GM12878 (cell line): ENCODE results near the gene MEG3. TPM values are rescaled to one million over a fixed set of nuclear protein-coding genes. Genes with fewer than 3 reads are reported as not detected.

Source experiments
- ATAC-seq: fragments of 200-7000 bp; cut with Tn5 transposase; 3 replicates; pipeline ENCODE4 v1.9.1; 2020; ENCODE audit warnings: mild to moderate bottlenecking, moderate library complexity
- BruUV-seq: library from RNA; stranded (reverse); fragments of 400-500 nt; replicated peaks from 2 replicates; lab custom pipeline; 2021; lab: Mats Ljungman, UMichigan
- CTCF ChIA-PET: fragments of 300-600 bp; sonication (Branson Sonifier 250); formaldehyde crosslinking; extraction: SDS; loops from one replicate; lab custom pipeline; 2021; ENCODE audit warnings: inconsistent platforms; lab: Yijun Ruan, JAX
- POLR2A ChIA-PET: fragments of 350-600 bp; formaldehyde crosslinking; extraction: SDS; loops from one replicate; lab custom pipeline; 2021; ENCODE audit warnings: inconsistent platforms; lab: Charles Lee
- RAD21 ChIA-PET: fragments of 300-600 bp; sonication (Branson Sonifier 250); formaldehyde crosslinking; loops from one replicate; lab custom pipeline; 2023; ENCODE audit warnings: antibody characterized with exemption; ENCODE audit not compliant: unreplicated experiment; lab: Charles Lee
- SMC1A ChIA-PET: fragments of 300-600 bp; sonication (Branson Sonifier 250); formaldehyde crosslinking; loops from one replicate; lab custom pipeline; 2023; ENCODE audit not compliant: unreplicated experiment, uncharacterized antibody; lab: Charles Lee
- DNase-seq: peaks from one replicate; pipeline ENCODE4 v3.0.0-alpha.2; 2011; ENCODE audit warnings: low read depth, low spot score
- FAIRE-seq: peaks from 3 replicates; lab custom pipeline; 2011; peaks lifted over from hg19 to GRCh38; lab: Jason Lieb, UNC
- H2AFZ ChIP-seq: 2 replicates; pipeline ENCODE4 v1.6.0; 2011; ENCODE audit warnings: low read depth, low read length, control low read depth; ENCODE audit not compliant: control insufficient read depth
- H3K27ac ChIP-seq: 2 replicates; pipeline ENCODE4 v1.5.1; 2011; ENCODE audit warnings: control low read depth; ENCODE audit not compliant: control insufficient read depth, insufficient read depth
- H3K27me3 ChIP-seq, 2 experiments: replicated peaks in 1 of 2; 2 replicates each; pipeline versions ENCODE4 v1.6.0 to v1.6.1; 2011; ENCODE audit warnings: low read length in 1 of 2; ENCODE audit not compliant: control insufficient read depth in 2 of 2, insufficient read depth in 2 of 2
- H3K36me3 ChIP-seq, 2 experiments: 2 replicates each; pipeline ENCODE4 v1.5.1; 2011; ENCODE audit warnings: low read length in 1 of 2; ENCODE audit not compliant: control insufficient read depth in 2 of 2, insufficient read depth in 2 of 2
- H3K4me1 ChIP-seq: 2 replicates; pipeline ENCODE4 v1.6.1; 2011; ENCODE audit warnings: mild to moderate bottlenecking, low read length, moderate library complexity, mixed read lengths; ENCODE audit not compliant: control insufficient read depth, insufficient read depth
- H3K4me2 ChIP-seq: 2 replicates; pipeline ENCODE4 v1.6.0; 2011; ENCODE audit warnings: control low read depth; ENCODE audit not compliant: control insufficient read depth, insufficient read depth
- H3K4me3 ChIP-seq: fragments of 200-600 bp; sonication (generic); 2 replicates; pipeline ENCODE4 v1.5.1; 2016
- H3K79me2 ChIP-seq: 2 replicates; pipeline ENCODE4 v1.6.0; 2011; ENCODE audit warnings: low read length; ENCODE audit not compliant: control insufficient read depth, insufficient read depth
- H3K9ac ChIP-seq: 2 replicates; pipeline ENCODE4 v1.8.0; 2011; ENCODE audit warnings: low read length, control low read depth, mixed read lengths; ENCODE audit not compliant: control insufficient read depth, insufficient read depth
- H3K9me3 ChIP-seq: replicated peaks from 3 replicates; pipeline ENCODE4 v1.5.1; 2011; ENCODE audit warnings: mild to moderate bottlenecking, low read length; ENCODE audit not compliant: control insufficient read depth, insufficient read depth
- H4K20me1 ChIP-seq: 2 replicates; pipeline ENCODE4 v1.6.0; 2011; ENCODE audit not compliant: control insufficient read depth, insufficient read depth
- EGR1 ChIP-seq, 2 experiments: IDR thresholded peaks; 1 replicate in 1 of 2; 2 replicates in 1 of 2; pipeline ENCODE4 v1.6.1; 2011 to 2012; ENCODE audit warnings: low read depth in 2 of 2, low read length in 2 of 2, borderline replicate concordance in 1 of 2, mild to moderate bottlenecking in 1 of 2, moderate library complexity in 1 of 2
- KLF5 ChIP-seq: fragments of 450-650 bp; IDR thresholded peaks from 2 replicates; pipeline ENCODE4 v1.6.1; 2014; ENCODE audit warnings: mild to moderate bottlenecking; ENCODE audit not compliant: partially characterized antibody
- LARP7 ChIP-seq: fragments of 450-650 bp; IDR thresholded peaks from 2 replicates; pipeline ENCODE4 v1.6.1; 2017; ENCODE audit warnings: mild to moderate bottlenecking
- NBN ChIP-seq: fragments of 450-650 bp; IDR thresholded peaks from 2 replicates; pipeline ENCODE4 v1.6.1; 2016
- PAX5 ChIP-seq: IDR thresholded peaks from 2 replicates; pipeline ENCODE4 v1.6.1; 2011; ENCODE audit warnings: low read depth, low read length, borderline replicate concordance
- POLR2A ChIP-seq: IDR thresholded peaks from 2 replicates; pipeline ENCODE4 v1.6.1; 2011; ENCODE audit warnings: low read depth, mild to moderate bottlenecking, low read length
- RAD51 ChIP-seq: fragments of 450-650 bp; IDR thresholded peaks from 2 replicates; pipeline ENCODE4 v1.6.1; 2016; ENCODE audit warnings: moderate library complexity, mild to moderate bottlenecking, inconsistent platforms
- RCOR1 ChIP-seq: conservative IDR thresholded peaks from 2 replicates; pipeline ENCODE4 v1.6.1; 2012; ENCODE audit warnings: low read depth, low read length, improper control_type of control experiment
- TARDBP ChIP-seq: IDR thresholded peaks from 2 replicates; pipeline ENCODE4 v1.6.1; 2016; ENCODE audit warnings: borderline replicate concordance
- ZNF217 ChIP-seq: fragments of 450-650 bp; IDR thresholded peaks from 2 replicates; pipeline ENCODE4 v1.6.1; 2017; ENCODE audit warnings: antibody characterized with exemption, mild to moderate bottlenecking
- WGBS: methylation state at CpG from one replicate; pipeline ENCODE4 v1.1.6; 2016; ENCODE audit warnings: low lambda C conversion rate; ENCODE audit not compliant: insufficient replicate concordance, insufficient coverage; ENCODE audit errors: missing lambda C conversion rate; 5-methylcytosine and 5-hydroxymethylcytosine counted together
- in situ Hi-C: fragments of 300-500 bp; cut with MboI; formaldehyde crosslinking; loops from 9 replicates; pipeline ENCODE4 v1.14.3; 2018; ENCODE audit warnings: mixed read lengths
- intact Hi-C: fragments of 100-400 bp; cut with micrococcal nuclease; formaldehyde crosslinking; loops from one replicate; pipeline ENCODE4 v1.14.2; 2022; ENCODE audit not compliant: unreplicated experiment
- polyA plus RNA-seq, 11 experiments: library from polyadenylated mRNA; depleted of rRNA in 4 of 11; unstranded in 6 of 11; stranded (reverse) in 5 of 11; fragments of >200 nt; fragmentation: Nextera tagmentation in 4 of 11; fragmentation: Illumina TruSeq in 1 of 11; extraction: Ambion mirVana in 4 of 11; extraction: Trizol in 1 of 11; gene quantifications; 1 replicate in 1 of 11; 2 replicates in 10 of 11; pipeline versions ENCODE4 v1.2.1 to v1.2.3, GENCODE V29; 2011 to 2016; ENCODE audit warnings: inconsistent platforms in 2 of 11, missing spikeins in 2 of 11, low read depth in 1 of 11
- total RNA-seq, 4 experiments: library from RNA; depleted of rRNA in 3 of 4; stranded (reverse); fragments of >200 nt in 3 of 4; fragmentation: Illumina TruSeq in 1 of 4; extraction: Trizol in 1 of 4; gene quantifications; 2 replicates each; pipeline versions ENCODE4 v1.2.1 to v1.2.3, GENCODE V29; 2013 to 2021
- TF ChIP-seq, protein P1 (sequence below): fragments of 450-650 bp; IDR thresholded peaks from 2 replicates; pipeline ENCODE4 v1.6.1; 2017; ENCODE audit warnings: mild to moderate bottlenecking, moderate library complexity
- TF ChIP-seq, protein P2 (sequence below): IDR thresholded peaks from 2 replicates; pipeline ENCODE4 v1.6.1; 2012; ENCODE audit warnings: low read depth, low read length, improper control_type of control experiment
- TF ChIP-seq, protein P3 (sequence below): IDR thresholded peaks from 2 replicates; pipeline ENCODE4 v1.6.1; 2011; ENCODE audit warnings: mild to moderate bottlenecking, low read depth, low read length, moderate library complexity; ENCODE audit not compliant: insufficient replicate concordance
- TF ChIP-seq, protein P4 (sequence below): IDR thresholded peaks from 2 replicates; pipeline ENCODE4 v1.6.1; 2012; ENCODE audit warnings: low read depth, low read length, improper control_type of control experiment
- TF ChIP-seq, protein P5 (sequence below): fragments of 450-650 bp; IDR thresholded peaks from 2 replicates; pipeline ENCODE4 v1.6.1; 2018; ENCODE audit warnings: mild to moderate bottlenecking, low read depth, moderate library complexity; ENCODE audit not compliant: partially characterized antibody

The MEG3 gene
- total and polyA plus RNA-seq, 10 of the 15 experiments (the other 5 are each of a cell fraction or from before 2014, with no cell fraction given), result 0.03 to 2.9 (median 0.95) TPM; not detected in 7

DNA sequence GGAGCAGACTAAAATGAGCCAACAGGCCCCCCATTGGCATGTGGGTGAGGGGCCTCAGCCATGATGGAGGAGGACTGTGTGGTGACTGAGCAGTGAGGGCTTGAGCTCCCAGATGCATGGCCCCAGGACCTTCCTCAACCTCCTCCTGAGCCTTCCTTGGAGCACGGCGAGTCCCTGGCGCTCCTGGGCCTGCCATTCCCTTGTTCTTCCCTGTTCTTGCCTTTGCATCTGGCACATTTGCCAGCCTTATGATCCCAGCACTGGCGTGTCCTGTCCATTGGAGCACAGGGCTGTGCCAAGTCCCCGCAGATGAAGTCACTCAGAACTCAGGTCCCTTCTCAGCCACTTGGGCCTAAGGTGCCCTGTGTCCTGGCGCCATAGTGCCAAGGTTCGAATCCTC lies 40.3 kb upstream of the MEG3 start (continued):
- TF ChIP-seq, protein P1, sequence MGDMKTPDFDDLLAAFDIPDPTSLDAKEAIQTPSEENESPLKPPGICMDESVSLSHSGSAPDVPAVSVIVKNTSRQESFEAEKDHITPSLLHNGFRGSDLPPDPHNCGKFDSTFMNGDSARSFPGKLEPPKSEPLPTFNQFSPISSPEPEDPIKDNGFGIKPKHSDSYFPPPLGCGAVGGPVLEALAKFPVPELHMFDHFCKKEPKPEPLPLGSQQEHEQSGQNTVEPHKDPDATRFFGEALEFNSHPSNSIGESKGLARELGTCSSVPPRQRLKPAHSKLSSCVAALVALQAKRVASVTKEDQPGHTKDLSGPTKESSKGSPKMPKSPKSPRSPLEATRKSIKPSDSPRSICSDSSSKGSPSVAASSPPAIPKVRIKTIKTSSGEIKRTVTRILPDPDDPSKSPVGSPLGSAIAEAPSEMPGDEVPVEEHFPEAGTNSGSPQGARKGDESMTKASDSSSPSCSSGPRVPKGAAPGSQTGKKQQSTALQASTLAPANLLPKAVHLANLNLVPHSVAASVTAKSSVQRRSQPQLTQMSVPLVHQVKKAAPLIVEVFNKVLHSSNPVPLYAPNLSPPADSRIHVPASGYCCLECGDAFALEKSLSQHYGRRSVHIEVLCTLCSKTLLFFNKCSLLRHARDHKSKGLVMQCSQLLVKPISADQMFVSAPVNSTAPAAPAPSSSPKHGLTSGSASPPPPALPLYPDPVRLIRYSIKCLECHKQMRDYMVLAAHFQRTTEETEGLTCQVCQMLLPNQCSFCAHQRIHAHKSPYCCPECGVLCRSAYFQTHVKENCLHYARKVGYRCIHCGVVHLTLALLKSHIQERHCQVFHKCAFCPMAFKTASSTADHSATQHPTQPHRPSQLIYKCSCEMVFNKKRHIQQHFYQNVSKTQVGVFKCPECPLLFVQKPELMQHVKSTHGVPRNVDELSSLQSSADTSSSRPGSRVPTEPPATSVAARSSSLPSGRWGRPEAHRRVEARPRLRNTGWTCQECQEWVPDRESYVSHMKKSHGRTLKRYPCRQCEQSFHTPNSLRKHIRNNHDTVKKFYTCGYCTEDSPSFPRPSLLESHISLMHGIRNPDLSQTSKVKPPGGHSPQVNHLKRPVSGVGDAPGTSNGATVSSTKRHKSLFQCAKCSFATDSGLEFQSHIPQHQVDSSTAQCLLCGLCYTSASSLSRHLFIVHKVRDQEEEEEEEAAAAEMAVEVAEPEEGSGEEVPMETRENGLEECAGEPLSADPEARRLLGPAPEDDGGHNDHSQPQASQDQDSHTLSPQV, result no peak

DNA sequence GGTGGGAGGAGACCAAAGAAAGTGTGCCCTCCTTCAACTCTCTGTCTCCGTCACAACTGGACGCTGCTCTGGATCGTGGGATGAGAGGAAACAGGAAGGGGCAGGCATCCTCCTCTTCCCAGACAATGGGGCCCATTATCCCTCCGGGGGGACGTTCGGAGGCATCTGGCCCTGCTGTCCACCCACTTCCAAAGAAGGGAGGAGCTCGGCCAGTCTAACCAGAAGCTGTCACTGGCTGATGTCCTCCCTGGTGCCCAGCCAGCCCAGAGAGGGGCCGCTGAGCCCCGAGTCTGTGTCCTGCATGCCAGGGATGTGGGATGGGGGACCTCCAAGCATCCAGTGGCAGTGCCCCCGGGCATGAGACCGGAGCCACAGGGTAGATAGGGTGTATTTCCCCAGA lies 39.8 kb upstream of the MEG3 start:
- no peak overlapping the region for H2AFZ ChIP-seq
- H3K9me3 ChIP-seq, result no peaks in the 10 kb centered on the region
- H3K27me3 ChIP-seq, result peaks cover 0 to 2% of the 10 kb centered on the region in 2 experiments; a peak in 2 of 4 replicates
- ChIA-PET CTCF (no interaction called here), POLR2A (no interaction called here), SMC1A (no interaction called here), RAD21 (no interaction called here)
- no peak for DNase-seq
- H3K4me3 ChIP-seq, result no peak overlapping the region
- no peaks in the 10 kb centered on the region for H3K36me3 ChIP-seq
- ATAC-seq, result no peak
- no peak for FAIRE-seq
- 30% methylated on average over 11 of the region's 11 CpGs for WGBS
- intact Hi-C loops (no loop called here), in situ Hi-C loops (no loop called here)
- H3K27ac ChIP-seq, result no peak overlapping the region
- H3K4me2 ChIP-seq, result no peak overlapping the region
- H3K9ac ChIP-seq, result no peak overlapping the region
- H3K79me2 ChIP-seq, result no peaks in the 10 kb centered on the region
- no TSS peak for BruUV-seq
- H4K20me1 ChIP-seq, result no peaks in the 10 kb centered on the region
- no peaks in the 10 kb centered on the region for H3K4me1 ChIP-seq
- TF ChIP-seq NBN, result no peak
- TF ChIP-seq POLR2A, result no peak
- TF ChIP-seq, protein P2, sequence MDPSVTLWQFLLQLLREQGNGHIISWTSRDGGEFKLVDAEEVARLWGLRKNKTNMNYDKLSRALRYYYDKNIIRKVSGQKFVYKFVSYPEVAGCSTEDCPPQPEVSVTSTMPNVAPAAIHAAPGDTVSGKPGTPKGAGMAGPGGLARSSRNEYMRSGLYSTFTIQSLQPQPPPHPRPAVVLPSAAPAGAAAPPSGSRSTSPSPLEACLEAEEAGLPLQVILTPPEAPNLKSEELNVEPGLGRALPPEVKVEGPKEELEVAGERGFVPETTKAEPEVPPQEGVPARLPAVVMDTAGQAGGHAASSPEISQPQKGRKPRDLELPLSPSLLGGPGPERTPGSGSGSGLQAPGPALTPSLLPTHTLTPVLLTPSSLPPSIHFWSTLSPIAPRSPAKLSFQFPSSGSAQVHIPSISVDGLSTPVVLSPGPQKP, result no peak
- TF ChIP-seq RAD51, result no peak
- TF ChIP-seq, protein P3, sequence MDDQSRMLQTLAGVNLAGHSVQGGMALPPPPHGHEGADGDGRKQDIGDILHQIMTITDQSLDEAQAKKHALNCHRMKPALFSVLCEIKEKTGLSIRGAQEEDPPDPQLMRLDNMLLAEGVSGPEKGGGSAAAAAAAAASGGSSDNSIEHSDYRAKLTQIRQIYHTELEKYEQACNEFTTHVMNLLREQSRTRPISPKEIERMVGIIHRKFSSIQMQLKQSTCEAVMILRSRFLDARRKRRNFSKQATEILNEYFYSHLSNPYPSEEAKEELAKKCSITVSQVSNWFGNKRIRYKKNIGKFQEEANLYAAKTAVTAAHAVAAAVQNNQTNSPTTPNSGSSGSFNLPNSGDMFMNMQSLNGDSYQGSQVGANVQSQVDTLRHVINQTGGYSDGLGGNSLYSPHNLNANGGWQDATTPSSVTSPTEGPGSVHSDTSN, result no peak
- no peak for TF ChIP-seq PAX5
- TF ChIP-seq EGR1 (IDR thresholded peaks at IDR 0.05; ENCODE audit: borderline replicate concordance in 1 of 2, low read depth in 2 of 2, low read length in 2 of 2), result no peak
- TF ChIP-seq RCOR1, result no peak
- no peak for TF ChIP-seq LARP7
- TF ChIP-seq, protein P4, sequence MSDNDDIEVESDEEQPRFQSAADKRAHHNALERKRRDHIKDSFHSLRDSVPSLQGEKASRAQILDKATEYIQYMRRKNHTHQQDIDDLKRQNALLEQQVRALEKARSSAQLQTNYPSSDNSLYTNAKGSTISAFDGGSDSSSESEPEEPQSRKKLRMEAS, result no peak
- no peak for TF ChIP-seq ZNF217
- TF ChIP-seq, protein P5, sequence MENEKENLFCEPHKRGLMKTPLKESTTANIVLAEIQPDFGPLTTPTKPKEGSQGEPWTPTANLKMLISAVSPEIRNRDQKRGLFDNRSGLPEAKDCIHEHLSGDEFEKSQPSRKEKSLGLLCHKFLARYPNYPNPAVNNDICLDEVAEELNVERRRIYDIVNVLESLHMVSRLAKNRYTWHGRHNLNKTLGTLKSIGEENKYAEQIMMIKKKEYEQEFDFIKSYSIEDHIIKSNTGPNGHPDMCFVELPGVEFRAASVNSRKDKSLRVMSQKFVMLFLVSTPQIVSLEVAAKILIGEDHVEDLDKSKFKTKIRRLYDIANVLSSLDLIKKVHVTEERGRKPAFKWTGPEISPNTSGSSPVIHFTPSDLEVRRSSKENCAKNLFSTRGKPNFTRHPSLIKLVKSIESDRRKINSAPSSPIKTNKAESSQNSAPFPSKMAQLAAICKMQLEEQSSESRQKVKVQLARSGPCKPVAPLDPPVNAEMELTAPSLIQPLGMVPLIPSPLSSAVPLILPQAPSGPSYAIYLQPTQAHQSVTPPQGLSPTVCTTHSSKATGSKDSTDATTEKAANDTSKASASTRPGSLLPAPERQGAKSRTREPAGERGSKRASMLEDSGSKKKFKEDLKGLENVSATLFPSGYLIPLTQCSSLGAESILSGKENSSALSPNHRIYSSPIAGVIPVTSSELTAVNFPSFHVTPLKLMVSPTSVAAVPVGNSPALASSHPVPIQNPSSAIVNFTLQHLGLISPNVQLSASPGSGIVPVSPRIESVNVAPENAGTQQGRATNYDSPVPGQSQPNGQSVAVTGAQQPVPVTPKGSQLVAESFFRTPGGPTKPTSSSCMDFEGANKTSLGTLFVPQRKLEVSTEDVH, result no peak
- TF ChIP-seq TARDBP, result no peak
- no peak for TF ChIP-seq KLF5
